ENCODE results near the gene KRTAP10-1.

DNA sequence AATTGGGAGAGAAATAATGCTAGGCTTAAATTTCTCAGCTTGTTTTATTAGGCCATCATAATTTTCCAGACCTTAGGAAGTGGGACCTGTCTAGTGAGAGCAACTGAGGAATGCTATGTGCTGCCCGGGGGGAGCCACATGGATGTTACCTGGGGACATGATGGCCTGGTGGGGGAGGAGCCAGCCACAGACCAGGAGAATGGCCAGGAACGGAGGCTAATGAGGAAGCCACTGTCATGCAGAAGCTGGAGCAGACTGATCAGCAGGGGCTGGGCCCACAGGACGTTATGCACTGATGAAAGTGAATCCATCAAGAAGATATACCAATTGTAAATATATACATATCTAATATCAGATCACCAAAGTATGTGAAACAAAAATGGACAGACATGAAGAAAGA, 4.6 kb upstream of the KRTAP10-1 start:
- TF ChIP-seq, protein P1, sequence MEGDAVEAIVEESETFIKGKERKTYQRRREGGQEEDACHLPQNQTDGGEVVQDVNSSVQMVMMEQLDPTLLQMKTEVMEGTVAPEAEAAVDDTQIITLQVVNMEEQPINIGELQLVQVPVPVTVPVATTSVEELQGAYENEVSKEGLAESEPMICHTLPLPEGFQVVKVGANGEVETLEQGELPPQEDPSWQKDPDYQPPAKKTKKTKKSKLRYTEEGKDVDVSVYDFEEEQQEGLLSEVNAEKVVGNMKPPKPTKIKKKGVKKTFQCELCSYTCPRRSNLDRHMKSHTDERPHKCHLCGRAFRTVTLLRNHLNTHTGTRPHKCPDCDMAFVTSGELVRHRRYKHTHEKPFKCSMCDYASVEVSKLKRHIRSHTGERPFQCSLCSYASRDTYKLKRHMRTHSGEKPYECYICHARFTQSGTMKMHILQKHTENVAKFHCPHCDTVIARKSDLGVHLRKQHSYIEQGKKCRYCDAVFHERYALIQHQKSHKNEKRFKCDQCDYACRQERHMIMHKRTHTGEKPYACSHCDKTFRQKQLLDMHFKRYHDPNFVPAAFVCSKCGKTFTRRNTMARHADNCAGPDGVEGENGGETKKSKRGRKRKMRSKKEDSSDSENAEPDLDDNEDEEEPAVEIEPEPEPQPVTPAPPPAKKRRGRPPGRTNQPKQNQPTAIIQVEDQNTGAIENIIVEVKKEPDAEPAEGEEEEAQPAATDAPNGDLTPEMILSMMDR (IDR thresholded peaks at IDR 0.05; ENCODE audit: low read depth, low read length, missing input control): no peak
- TF ChIP-seq JUND (IDR thresholded peaks at IDR 0.05) (no peak), RAD21 (IDR thresholded peaks at IDR 0.05) (no peak)

Measured in liver (tissue), 3 donors.